Activated naive CD8-positive, alpha-beta T cell treated with anti-CD3 and anti-CD28 coated beads, Interleukin-2, amount 50 U/mL, for 24 hours (primary cell): ENCODE measurements around the gene CD320.
"Not testable (repeated sequence)": the region's sequence is repeated elsewhere in the genome, so short reads cannot be mapped to it uniquely, and the experiment has no call there.

ENCODE experiments used
- ATAC-seq: fragments of 150-1000 bp; cut with Tn5 transposase; one replicate; pipeline ENCODE4 v1.10.0; 2021
- DNase-seq: peaks from one replicate; pipeline ENCODE4 v3.0.0; 2021
- H3K27ac Mint-ChIP-seq: one replicate; pipeline ENCODE4 v1.8.0; 2021; ENCODE audit warnings: mild to moderate bottlenecking, mixed read lengths
- H3K27me3 Mint-ChIP-seq: one replicate; pipeline ENCODE4 v1.8.0; 2021; ENCODE audit warnings: mixed read lengths
- H3K36me3 Mint-ChIP-seq: one replicate; pipeline ENCODE4 v1.8.0; 2021; ENCODE audit warnings: low read depth, mixed read lengths
- H3K4me1 Mint-ChIP-seq: one replicate; pipeline ENCODE4 v1.8.0; 2021; ENCODE audit warnings: mixed read lengths
- H3K4me3 Mint-ChIP-seq: one replicate; pipeline ENCODE4 v1.8.0; 2021; ENCODE audit warnings: mild to moderate bottlenecking, moderate library complexity, mixed read lengths
- H3K9me3 Mint-ChIP-seq: one replicate; pipeline ENCODE4 v1.8.0; 2021; ENCODE audit warnings: mixed read lengths

CD320 gene

GRCh38 chr19:8307965-8308866 lies at the start of gene CD320:
TSS of gene CD320 (minus strand) at chr19:8308358. CDS start at chr19:8308290, 68 bp downstream.
- Mint-ChIP-seq H3K9me3 (no peaks in the 10 kb centered on the region), H3K4me3 (peak within 1 kb of the TSS; percentile 97), H3K4me1 (peaks cover 30% of the 10 kb centered on the region), H3K36me3 (peaks cover 28% of the 10 kb centered on the region), H3K27ac (peak within 1 kb of the TSS; percentile 96), H3K27me3 (no peaks in the 10 kb centered on the region)
- ATAC-seq (peak; percentile 94), DNase-seq (peak; percentile 89)

GRCh38 chr19:8357007-8357521 lies 48.9 kb upstream of the CD320 start:
- ATAC-seq (no peak), DNase-seq (no peak)
- Mint-ChIP-seq H3K4me1 (peaks cover 20% of the 10 kb centered on the region), H3K27me3 (peaks cover 15% of the 10 kb centered on the region), H3K36me3 (no peaks in the 10 kb centered on the region), H3K27ac (no peak overlapping the region), H3K9me3 (no peaks in the 10 kb centered on the region), H3K4me3 (no peak overlapping the region)

- no peaks in the 10 kb centered on the region for H3K9me3 Mint-ChIP-seq
- no peaks in the 10 kb centered on the region for H3K36me3 Mint-ChIP-seq
- H3K4me3 Mint-ChIP-seq = no peak overlapping the region
- DNase-seq (no peak), ATAC-seq (peak; percentile 82)
- H3K27me3 Mint-ChIP-seq = peaks cover 22% of the 10 kb centered on the region
- H3K27ac Mint-ChIP-seq = peak overlapping the region; percentile 34
- H3K4me1 Mint-ChIP-seq = peaks cover 15% of the 10 kb centered on the region
Observed at GRCh38 chr19:8355631-8356402, 47.7 kb upstream of the CD320 start.

GRCh38 chr19:8352845-8353244 lies 44.7 kb upstream of the CD320 start:
- H3K4me3 Mint-ChIP-seq, ATAC-seq, H3K36me3 Mint-ChIP-seq, DNase-seq, H3K27ac Mint-ChIP-seq, H3K9me3 Mint-ChIP-seq: not testable (repeated sequence)
- Mint-ChIP-seq H3K27me3 (peaks cover 20% of the 10 kb centered on the region), H3K4me1 (peaks cover 15% of the 10 kb centered on the region)

GRCh38 chr19:8352134-8352827 lies 44.1 kb upstream of the CD320 start:
- Mint-ChIP-seq H3K9me3 (no peaks in the 10 kb centered on the region), H3K4me1 (peaks cover 15% of the 10 kb centered on the region), H3K27me3 (peaks cover 20% of the 10 kb centered on the region), H3K4me3 (no peak overlapping the region), H3K36me3 (no peaks in the 10 kb centered on the region), H3K27ac (no peak overlapping the region)
- no peak for ATAC-seq
- no peak for DNase-seq

- not testable (repeated sequence) for DNase-seq, H3K4me3 Mint-ChIP-seq, H3K36me3 Mint-ChIP-seq, H3K4me1 Mint-ChIP-seq, ATAC-seq, H3K9me3 Mint-ChIP-seq, H3K27ac Mint-ChIP-seq
- peaks cover 22% of the 10 kb centered on the region for H3K27me3 Mint-ChIP-seq
Observed at GRCh38 chr19:8349629-8350372, 41.6 kb upstream of the CD320 start.

GRCh38 chr19:8343483-8343844 lies 35.3 kb upstream of the CD320 start:
- H3K36me3 Mint-ChIP-seq = no peaks in the 10 kb centered on the region
- peaks cover 31% of the 10 kb centered on the region for H3K27me3 Mint-ChIP-seq
- ATAC-seq (no peak), DNase-seq (no peak)
- H3K27ac Mint-ChIP-seq = peak overlapping the region; percentile 35
- H3K4me3 Mint-ChIP-seq = peak overlapping the region; percentile 68
- H3K9me3 Mint-ChIP-seq = no peaks in the 10 kb centered on the region
- H3K4me1 Mint-ChIP-seq = peaks cover 3% of the 10 kb centered on the region

GRCh38 chr19:8342684-8343482 lies 34.7 kb upstream of the CD320 start, which contains the start of gene KANK3:
TSS of gene KANK3 (minus strand) at chr19:8343262. CDS start at chr19:8337828, 5,434 bp downstream.
- H3K27ac Mint-ChIP-seq = peak within 1 kb of the TSS; percentile 35
- peak within 1 kb of the TSS; percentile 68 for H3K4me3 Mint-ChIP-seq
- peaks cover 36% of the 10 kb centered on the region for H3K27me3 Mint-ChIP-seq
- ATAC-seq (peak; percentile 100), DNase-seq (peak; percentile 97)
- H3K36me3 Mint-ChIP-seq = no peaks in the 10 kb centered on the region
- H3K4me1 Mint-ChIP-seq = peaks cover 3% of the 10 kb centered on the region
- no peaks in the 10 kb centered on the region for H3K9me3 Mint-ChIP-seq

- Mint-ChIP-seq H3K27ac (no peak overlapping the region), H3K4me1 (peaks cover 3% of the 10 kb centered on the region)
Observed at GRCh38 chr19:8342316-8342683, 34.1 kb upstream of the CD320 start.

GRCh38 chr19:8341504-8341903 lies 33.3 kb upstream of the CD320 start:
- H3K36me3 Mint-ChIP-seq, DNase-seq, H3K4me3 Mint-ChIP-seq, H3K4me1 Mint-ChIP-seq, H3K27ac Mint-ChIP-seq, ATAC-seq, H3K9me3 Mint-ChIP-seq: not testable (repeated sequence)
- H3K27me3 Mint-ChIP-seq = peaks cover 45% of the 10 kb centered on the region

More at GRCh38 chr19:8342316-8342683, 34.1 kb upstream of the CD320 start:
- H3K9me3 Mint-ChIP-seq = no peaks in the 10 kb centered on the region
- H3K27me3 Mint-ChIP-seq = peaks cover 42% of the 10 kb centered on the region
- no peak overlapping the region for H3K4me3 Mint-ChIP-seq
- no peak for ATAC-seq
- no peaks in the 10 kb centered on the region for H3K36me3 Mint-ChIP-seq
- DNase-seq = no peak

- ATAC-seq (no peak), DNase-seq (no peak)
- Mint-ChIP-seq H3K36me3 (no peaks in the 10 kb centered on the region), H3K4me1 (peaks cover 8% of the 10 kb centered on the region), H3K27me3 (peaks cover 53% of the 10 kb centered on the region), H3K27ac (no peak overlapping the region), H3K9me3 (no peaks in the 10 kb centered on the region), H3K4me3 (no peak overlapping the region)
Observed at GRCh38 chr19:8340341-8341096, 32.4 kb upstream of the CD320 start.

- Mint-ChIP-seq H3K4me3 (no peak overlapping the region), H3K4me1 (peaks cover 8% of the 10 kb centered on the region), H3K9me3 (no peaks in the 10 kb centered on the region), H3K27ac (no peak overlapping the region), H3K27me3 (peaks cover 57% of the 10 kb centered on the region), H3K36me3 (no peaks in the 10 kb centered on the region)
- ATAC-seq (no peak), DNase-seq (no peak)
Observed at GRCh38 chr19:8338835-8339234, 30.7 kb upstream of the CD320 start.
